Thoracic aorta (tissue), 2 donors: ENCODE data around the gene ARL10. TPM values are rescaled to one million over a fixed set of nuclear protein-coding genes. Genes with fewer than 3 reads are reported as not detected.

Experiments used
- ATAC-seq: fragments of 150-250 bp; one replicate; pipeline ENCODE4 v1.8.0; 2017; ENCODE audit warnings: low read depth; ENCODE audit not compliant: insufficient number of reproducible peaks, low FRiP score
- DNase-seq: peaks from one replicate; pipeline ENCODE4 v3.0.0-alpha.2; 2020; ENCODE audit warnings: low spot score
- H3K27ac ChIP-seq, 2 donors: fragments of 200-600 bp; sonication (generic); 1 replicate in 1 of 2; 2 replicates in 1 of 2; pipeline ENCODE4 v1.5.1; 2016; ENCODE audit warnings: mild to moderate bottlenecking in 2 of 2, moderate library complexity in 2 of 2
- H3K27me3 ChIP-seq: fragments of 200-600 bp; sonication (generic); replicated peaks from 2 replicates; pipeline ENCODE4 v1.6.0; 2016; ENCODE audit warnings: mild to moderate bottlenecking; ENCODE audit not compliant: insufficient read depth
- H3K36me3 ChIP-seq: fragments of 200-600 bp; sonication (generic); one replicate; pipeline ENCODE4 v1.5.1; 2016
- H3K4me1 ChIP-seq, 2 donors: fragments of 200-600 bp; sonication (generic); 1 replicate in 1 of 2; 2 replicates in 1 of 2; pipeline versions ENCODE4 v1.5.1 to v1.6.0; 2016; ENCODE audit warnings: low read depth in 2 of 2, mild to moderate bottlenecking in 1 of 2; ENCODE audit not compliant: control insufficient read depth in 1 of 2
- H3K4me3 ChIP-seq: fragments of 200-600 bp; sonication (generic); 2 replicates; pipeline ENCODE4 v1.5.1; 2016; ENCODE audit warnings: mild to moderate bottlenecking
- H3K9me3 ChIP-seq: fragments of 200-600 bp; sonication (generic); 2 replicates; pipeline ENCODE4 v1.5.1; 2016
- total RNA-seq, 2 donors: library from RNA; depleted of rRNA; stranded (reverse); fragments of >200 nt; gene quantifications; one replicate each; pipeline versions ENCODE4 v1.1.0 to v1.2.3, GENCODE V29; 2016
- TF ChIP-seq, protein P1 (sequence below): fragments of 200-600 bp; sonication (generic); IDR thresholded peaks from one replicate; pipeline ENCODE4 v1.5.1; 2019; ENCODE audit warnings: antibody characterized with exemption

ARL10 gene
- total RNA-seq, 2 donors from 2014 or later: 10.4 to 14.8 TPM

DNA sequence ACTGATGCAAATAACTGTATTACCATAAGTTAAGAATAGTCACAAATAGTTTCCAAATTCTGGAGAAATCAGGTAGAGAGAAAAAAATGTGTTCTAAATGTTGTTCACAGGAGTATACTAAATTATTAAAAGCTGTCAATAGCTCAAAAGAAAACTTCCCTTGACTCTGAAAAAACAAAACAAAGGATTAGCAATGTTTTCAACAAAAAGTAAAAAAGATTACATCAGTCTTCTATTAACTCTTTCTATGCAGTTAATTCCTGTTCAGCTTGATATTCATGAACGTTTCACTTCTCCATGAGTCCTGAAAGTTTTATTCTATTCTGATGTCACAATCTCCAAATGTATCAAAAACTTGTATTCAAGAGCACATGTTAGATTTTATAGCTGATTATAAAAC, 60.5 kb downstream of the ARL10 start:
- no peak for ATAC-seq
- H3K27ac ChIP-seq: peak overlapping the region in 1 of 2 donors; percentile 66

DNA sequence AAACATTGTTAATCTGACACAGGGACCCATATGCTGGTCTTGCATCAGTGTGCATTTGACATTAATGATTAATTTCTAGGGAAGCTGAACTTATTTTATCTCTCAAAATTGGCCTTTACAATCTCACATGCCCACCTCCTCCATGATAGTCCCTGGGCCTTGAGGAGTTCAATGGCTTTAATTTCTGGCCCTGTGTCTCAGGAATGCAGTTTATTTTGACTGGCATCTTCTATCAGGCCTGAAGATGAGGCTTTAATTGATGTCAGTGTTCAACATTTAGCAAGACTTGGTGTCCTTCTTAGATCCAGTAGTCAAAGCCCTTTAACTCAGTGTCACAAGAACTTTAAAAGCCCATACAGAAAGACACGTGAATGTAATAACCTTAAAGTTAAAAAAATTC, 61.6 kb downstream of the ARL10 start:
- TF ChIP-seq, protein P1, sequence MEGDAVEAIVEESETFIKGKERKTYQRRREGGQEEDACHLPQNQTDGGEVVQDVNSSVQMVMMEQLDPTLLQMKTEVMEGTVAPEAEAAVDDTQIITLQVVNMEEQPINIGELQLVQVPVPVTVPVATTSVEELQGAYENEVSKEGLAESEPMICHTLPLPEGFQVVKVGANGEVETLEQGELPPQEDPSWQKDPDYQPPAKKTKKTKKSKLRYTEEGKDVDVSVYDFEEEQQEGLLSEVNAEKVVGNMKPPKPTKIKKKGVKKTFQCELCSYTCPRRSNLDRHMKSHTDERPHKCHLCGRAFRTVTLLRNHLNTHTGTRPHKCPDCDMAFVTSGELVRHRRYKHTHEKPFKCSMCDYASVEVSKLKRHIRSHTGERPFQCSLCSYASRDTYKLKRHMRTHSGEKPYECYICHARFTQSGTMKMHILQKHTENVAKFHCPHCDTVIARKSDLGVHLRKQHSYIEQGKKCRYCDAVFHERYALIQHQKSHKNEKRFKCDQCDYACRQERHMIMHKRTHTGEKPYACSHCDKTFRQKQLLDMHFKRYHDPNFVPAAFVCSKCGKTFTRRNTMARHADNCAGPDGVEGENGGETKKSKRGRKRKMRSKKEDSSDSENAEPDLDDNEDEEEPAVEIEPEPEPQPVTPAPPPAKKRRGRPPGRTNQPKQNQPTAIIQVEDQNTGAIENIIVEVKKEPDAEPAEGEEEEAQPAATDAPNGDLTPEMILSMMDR: no peak
- H3K36me3 ChIP-seq: no peaks in the 10 kb centered on the region
- H3K27ac ChIP-seq: no peak overlapping the region
- DNase-seq (no peak), ATAC-seq (no peak)
- peaks cover 11 to 19% of the 10 kb centered on the region in 2 donors for H3K4me1 ChIP-seq
- H3K27me3 ChIP-seq: no peaks in the 10 kb centered on the region
- H3K9me3 ChIP-seq: no peaks in the 10 kb centered on the region
- no peak overlapping the region for H3K4me3 ChIP-seq

More for the DNA sequence above, 60.5 kb downstream of the ARL10 start:
- no peaks in the 10 kb centered on the region for H3K9me3 ChIP-seq
- no peaks in the 10 kb centered on the region for H3K27me3 ChIP-seq
- TF ChIP-seq, protein P1: no peak
- no peak for DNase-seq
- no peaks in the 10 kb centered on the region for H3K36me3 ChIP-seq
- peaks cover 11 to 19% of the 10 kb centered on the region in 2 donors for H3K4me1 ChIP-seq
- H3K4me3 ChIP-seq: no peak overlapping the region

DNA sequence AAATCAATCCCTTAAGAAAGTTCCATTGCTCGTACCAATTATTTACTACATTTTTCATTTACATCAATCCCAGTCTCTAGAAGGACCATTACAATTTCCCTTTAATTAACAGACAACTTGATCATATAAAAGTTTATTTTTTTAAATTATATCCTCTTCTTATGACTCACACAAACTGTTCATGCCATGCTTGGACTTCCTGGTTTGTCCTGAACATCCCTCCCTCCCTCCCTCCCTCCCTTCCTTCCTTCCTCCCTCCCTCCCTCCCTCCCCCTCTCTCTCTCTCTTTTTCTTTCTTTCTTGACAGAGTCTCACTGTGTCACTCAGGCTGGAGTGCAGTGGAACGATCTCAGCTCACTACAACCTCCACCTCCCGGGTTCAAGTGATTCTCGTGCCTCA, 62.7 kb downstream of the ARL10 start:
- H3K27me3 ChIP-seq: no peaks in the 10 kb centered on the region
- no peak overlapping the region for H3K27ac ChIP-seq
- ATAC-seq (no peak), DNase-seq (no peak)
- no peaks in the 10 kb centered on the region for H3K36me3 ChIP-seq
- peaks cover 11 to 19% of the 10 kb centered on the region in 2 donors for H3K4me1 ChIP-seq
- no peaks in the 10 kb centered on the region for H3K9me3 ChIP-seq
- TF ChIP-seq, protein P1: no peak
- no peak overlapping the region for H3K4me3 ChIP-seq

DNA sequence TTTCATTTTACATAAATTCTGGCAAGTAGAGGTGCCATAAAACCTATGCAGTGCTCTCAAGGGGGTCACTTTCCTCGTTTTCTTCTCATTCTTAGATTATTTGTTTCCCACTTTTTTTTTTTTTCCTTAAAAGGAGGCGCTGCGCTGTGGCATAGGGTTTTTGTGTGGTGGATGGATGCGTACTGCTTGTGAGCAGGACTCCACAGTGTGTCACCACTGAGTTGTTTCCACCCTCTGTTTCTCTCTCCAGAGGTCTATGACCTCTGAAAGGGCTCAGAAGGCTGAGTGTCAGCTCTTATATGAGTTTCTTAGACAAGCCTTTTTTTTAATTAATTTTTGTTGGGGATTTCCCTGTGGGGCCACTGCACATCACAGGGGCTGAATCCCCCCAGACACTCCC, 64.7 kb downstream of the ARL10 start:
- no peak overlapping the region for H3K27ac ChIP-seq
- TF ChIP-seq, protein P1: no peak
- no peaks in the 10 kb centered on the region for H3K9me3 ChIP-seq
- H3K36me3 ChIP-seq: no peaks in the 10 kb centered on the region
- peaks cover 2 to 7% of the 10 kb centered on the region in 2 donors for H3K4me1 ChIP-seq
- H3K4me3 ChIP-seq: no peak overlapping the region
- no peaks in the 10 kb centered on the region for H3K27me3 ChIP-seq
- DNase-seq (no peak), ATAC-seq (no peak)

Other genes with a start within 250 kb of the ARL10 start
- gene SIMC1, start 127.1 kb upstream of the ARL10 start, total RNA-seq: 10 to 100 TPM; 17.7 to 20.3 TPM
- gene KIAA1191, start 3.7 kb upstream of the ARL10 start, total RNA-seq: 100 to 1,000 TPM in 1 of 2 donors, 10 to 100 TPM in 1; 95.9 to 154 TPM
- gene NOP16, start 23.1 kb downstream of the ARL10 start, total RNA-seq: 10 to 100 TPM in 1 of 2 donors, 1 to 10 TPM in 1; 6.3 to 12.6 TPM
- gene HIGD2A, start 23.3 kb downstream of the ARL10 start, total RNA-seq: 10 to 100 TPM; 45.2 to 57.5 TPM
- gene CLTB, start 51.1 kb downstream of the ARL10 start, total RNA-seq: 100 to 1,000 TPM; 155 to 192 TPM
- 10 to 100 TPM; 23.0 to 31.2 TPM for gene FAF2, start 82.9 kb downstream of the ARL10 start, total RNA-seq
- gene RNF44, start 171.9 kb downstream of the ARL10 start, total RNA-seq: 10 to 100 TPM; 11.1 to 14.7 TPM
- not detected for gene CDHR2, start 183.9 kb downstream of the ARL10 start, total RNA-seq
- gene GPRIN1, start 244.7 kb downstream of the ARL10 start, total RNA-seq: 1 to 10 TPM in 1 of 2 donors, under 1 TPM in 1; 0.27 to 2.0 TPM